GM19468 (cell line): ENCODE data around the gene RBX1.
"Not testable (repeated sequence)": the region's sequence is repeated elsewhere in the genome, so short reads cannot be mapped to it uniquely, and the experiment has no call there.

Source experiments
- ATAC-seq: cut with Tn5 transposase; IDR thresholded peaks from one replicate; pipeline ENCODE4 v1.9.1; 2021; ENCODE audit warnings: mild to moderate bottlenecking, moderate library complexity, moderate number of reproducible peaks; ENCODE audit not compliant: unreplicated experiment; ENCODE audit errors: extremely low read depth

The RBX1 gene

DNA sequence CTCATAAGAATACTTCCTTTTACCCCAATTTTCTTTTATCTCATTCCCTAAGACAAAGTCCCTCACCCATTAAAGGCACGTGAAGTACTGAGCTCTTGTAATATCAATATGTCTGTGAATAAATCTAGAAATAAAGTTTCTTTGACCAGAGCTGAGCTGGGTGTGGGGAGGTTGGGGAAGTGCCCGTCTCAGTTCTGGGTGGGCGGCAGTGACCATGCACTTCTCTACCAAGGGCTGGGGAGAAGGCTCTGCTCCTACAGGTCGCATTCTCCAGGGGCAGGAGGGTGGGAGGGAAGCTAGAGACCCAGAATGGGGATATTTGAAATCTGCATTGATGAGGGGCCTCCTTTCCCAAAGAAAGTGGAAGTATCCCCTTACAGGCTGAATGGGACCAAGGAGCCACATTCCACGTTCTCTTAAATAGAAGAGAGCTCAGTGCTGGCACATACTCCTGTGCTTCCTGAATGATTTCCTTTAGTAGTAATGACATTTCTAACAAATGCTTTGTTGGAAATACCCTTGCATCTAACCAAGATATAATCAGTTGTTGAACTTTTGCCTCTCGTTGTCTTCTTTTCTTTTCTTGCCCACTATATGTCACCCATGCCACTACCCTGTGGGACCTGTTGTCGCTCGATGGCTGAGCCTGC, 16.1 kb downstream of the RBX1 start:
- ATAC-seq, result no peak

DNA sequence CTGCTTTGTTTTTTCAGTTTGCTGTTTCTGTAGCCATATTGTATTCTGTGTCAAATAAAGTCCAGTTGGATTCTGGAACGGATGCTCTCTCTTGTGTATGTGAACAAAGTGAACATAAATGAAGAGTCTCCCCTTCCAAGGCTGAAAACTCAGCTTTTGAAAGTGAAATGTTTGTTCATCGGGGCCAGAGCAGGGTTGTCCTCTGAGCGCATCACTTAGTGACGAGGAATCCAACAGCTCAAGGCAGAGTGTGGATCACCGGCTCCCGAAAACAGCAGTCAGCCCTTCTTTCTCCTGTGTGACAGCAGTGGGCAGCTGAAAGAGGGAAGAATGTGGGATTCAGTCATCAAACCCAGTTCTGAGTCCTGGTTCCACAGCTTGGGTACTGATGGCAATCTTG, 21.4 kb downstream of the RBX1 start:
- ATAC-seq, result no peak

DNA sequence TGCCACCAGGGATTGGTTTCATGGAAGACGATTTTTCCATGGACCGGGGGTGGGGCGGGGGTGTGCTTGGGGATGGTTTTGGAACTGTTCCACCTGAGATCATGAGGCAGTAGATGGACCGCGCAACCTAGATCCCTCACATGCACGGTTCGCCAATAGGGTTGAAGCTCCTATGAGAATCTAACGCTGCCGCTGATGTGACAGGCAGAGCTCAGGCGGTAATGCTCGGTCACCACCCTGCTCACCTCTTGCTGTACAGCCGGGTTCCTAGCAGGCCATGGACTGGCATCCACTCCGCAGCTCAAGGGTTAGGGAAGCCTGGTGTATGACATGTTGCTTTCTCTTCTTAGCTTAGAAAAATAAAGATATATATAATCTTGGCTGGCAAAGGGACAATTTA, 22.0 kb downstream of the RBX1 start:
- ATAC-seq, result no peak

GRCh38 chr22:40975366-40975765, 24.2 kb downstream of the RBX1 start:
- no peak for ATAC-seq

DNA sequence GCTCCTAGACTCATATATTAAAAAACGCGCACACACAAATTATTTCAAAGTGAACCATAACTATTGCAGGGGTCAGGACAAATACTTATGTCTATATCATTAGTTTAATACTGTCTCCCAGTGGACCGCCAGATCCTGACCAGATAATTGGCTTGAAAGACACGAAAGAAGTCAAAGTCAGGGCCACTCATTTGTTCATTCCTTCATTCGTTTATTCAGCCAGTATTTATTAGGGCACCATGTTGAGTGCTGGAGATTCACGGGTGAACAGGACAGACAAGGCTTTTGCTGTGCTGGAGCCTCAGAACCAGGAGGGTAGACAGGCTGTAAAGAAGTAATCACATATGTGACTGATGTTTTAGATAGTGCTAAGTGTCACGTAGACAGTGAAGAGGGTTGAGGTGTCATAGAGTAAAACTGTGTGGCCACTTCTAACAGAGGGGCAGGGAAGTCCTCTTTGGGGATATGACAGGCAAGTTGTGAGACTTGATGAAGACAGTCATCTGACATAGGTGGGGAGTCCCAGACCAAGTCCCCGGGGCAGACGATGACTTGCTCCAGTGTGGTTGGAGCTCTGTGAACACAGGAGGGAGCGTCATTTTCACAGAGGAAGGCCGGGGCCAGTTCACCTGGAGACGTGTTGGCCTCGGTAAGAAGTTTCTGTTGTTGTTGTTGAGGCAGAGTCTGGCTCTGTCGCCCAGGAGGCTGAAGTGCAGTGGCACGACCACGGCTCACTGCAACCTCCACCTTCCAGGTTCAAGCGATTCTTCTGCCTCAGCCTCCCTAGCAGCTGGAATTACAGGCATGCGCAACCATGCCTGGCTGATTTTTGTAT, 25.9 kb downstream of the RBX1 start:
- ATAC-seq, result no peak

DNA sequence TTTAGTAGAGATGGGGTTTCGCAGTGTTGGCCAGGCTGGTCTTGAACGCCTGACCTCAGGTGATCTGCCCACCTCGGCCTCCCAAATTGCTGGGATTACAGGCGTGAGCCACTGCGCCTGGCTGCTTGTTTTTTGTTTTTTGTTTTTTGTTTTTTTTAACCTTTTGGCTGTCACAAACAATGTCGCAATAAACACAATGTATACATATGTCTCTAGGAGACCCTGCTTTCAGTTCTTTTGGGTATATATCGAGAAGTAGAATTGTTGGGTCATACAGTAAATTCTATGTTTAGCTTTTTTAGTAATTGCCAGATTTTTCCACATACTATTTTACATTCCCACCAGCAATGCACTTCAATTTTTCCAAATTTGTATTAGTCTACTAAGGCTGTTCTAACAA, 28.0 kb downstream of the RBX1 start:
- no peak for ATAC-seq

GRCh38 chr22:40979871-40980270, 28.7 kb downstream of the RBX1 start:
- ATAC-seq, result no peak

- no peak for ATAC-seq
Measured at GRCh38 chr22:40982482-40983385, 31.6 kb downstream of the RBX1 start.

GRCh38 chr22:40991298-40991697, 40.1 kb downstream of the RBX1 start:
- ATAC-seq, result no peak

DNA sequence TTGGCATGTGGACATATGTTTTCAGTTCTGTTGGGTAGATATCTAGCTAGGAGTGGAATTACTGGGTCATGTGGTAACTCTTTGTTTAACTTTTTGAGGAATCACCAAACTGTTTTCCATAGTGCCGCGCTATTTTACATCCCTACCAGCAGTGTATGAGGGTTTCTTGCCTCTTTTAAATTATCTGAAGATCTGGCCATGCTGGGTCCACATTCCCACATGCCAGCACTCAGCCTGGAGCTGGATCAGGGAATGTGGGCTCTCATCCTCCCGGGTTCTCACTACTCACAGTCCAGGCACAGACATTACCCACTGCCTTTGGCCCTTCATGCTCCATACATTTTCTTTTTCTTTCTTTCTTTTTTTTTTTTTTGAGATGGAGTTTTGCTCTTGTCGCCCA, 44.6 kb downstream of the RBX1 start:
- ATAC-seq, result no peak

GRCh38 chr22:40997520-40997919, 46.3 kb downstream of the RBX1 start:
- ATAC-seq, result no peak

- no peak for ATAC-seq
Measured at GRCh38 chr22:41000040-41000565, 48.9 kb downstream of the RBX1 start.

GRCh38 chr22:41000941-41001721, 50.0 kb downstream of the RBX1 start:
- no peak for ATAC-seq

GRCh38 chr22:41001722-41002122, 50.5 kb downstream of the RBX1 start:
- no peak for ATAC-seq

DNA sequence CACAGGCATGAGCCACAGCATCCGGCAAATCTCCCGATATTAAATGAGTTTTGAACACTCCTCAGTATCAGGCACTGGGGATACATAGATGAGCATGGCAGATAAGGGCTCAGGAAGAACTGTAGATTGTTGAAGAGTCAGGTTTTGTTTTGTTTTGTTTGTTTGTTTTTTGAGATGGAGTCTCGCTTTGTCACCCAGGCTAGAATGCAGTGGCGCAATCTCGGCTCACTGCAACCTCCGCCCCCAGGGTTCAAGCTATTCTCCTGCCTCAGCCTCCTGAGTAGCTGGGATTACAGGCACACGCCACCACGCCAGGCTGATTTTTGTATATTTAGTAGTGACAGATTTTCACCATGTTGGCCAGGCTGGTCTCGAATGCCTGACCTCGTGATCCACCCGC, 51.2 kb downstream of the RBX1 start:
- ATAC-seq, result not testable (repeated sequence)

DNA sequence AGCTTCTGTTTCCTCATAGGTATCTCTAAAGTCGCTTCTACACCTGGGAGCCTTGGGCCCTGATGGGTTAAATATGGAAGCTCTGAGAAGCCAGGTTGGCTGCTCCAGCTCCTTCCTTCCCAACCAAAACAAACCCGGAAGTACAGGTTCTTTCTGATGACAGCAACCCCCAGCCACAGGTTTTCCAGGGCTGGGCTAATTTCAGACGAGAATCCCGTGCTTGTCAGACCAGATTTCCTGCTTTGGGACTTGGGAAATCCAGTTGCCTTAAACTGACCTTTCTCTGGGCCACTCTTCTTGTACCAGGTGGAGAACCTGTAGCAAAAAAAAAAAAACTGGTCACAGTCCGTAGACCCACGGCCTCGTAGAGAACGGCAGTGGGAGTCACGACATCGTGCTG, 51.9 kb downstream of the RBX1 start:
- no peak for ATAC-seq

DNA sequence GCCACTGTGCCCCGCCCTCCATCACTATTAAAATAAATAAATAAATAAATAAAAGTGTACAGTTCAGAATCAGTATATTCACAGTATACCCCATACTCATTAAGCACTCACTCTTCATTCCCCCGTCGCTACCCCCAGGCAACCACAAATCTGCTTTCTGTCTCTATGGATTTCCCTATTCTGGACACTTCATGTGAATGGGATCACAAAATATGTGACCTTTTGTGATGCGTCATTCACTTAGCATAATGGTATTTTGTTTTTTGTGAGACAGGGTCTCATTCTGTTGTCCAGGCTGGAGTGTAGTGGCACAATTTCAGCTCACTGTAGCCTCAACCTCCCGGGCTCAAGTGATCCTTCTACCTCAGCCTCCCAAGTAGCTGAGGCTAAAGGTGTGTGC, 52.8 kb downstream of the RBX1 start:
- ATAC-seq, result no peak

DNA sequence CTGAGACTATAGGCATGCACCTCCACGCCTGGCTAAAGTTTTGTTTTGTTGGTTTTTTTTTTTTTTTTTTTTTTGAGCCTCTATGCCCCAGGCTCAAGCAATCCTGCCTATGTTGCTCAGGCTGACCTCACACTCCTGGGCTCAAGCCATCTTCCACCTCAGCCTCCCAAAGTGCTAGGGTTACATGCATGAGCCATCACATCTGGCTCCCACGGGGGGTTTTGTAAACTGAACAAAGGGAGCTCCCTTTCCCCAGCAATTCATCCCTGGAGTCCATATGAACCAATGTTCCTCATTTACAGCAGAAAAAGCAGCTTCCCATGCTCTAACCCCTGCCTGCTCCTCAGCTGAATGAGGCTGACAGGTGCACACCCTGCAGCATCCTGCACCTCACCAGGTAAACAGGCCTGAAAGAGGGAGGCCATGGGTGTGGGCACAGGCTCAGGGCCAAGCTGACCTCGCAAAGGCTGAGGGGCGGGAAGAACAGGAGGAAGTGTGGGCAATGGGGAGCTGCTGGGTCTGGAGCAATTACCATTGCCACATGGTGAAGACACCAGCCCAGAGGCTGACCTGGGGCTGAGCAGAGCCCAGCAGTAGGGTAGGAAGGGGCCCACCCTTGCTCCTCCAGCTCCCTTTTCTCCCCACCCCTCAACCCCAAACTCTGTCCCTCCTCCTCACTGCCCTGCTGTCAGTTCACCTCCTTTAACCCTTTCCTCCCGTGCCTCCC, 58.2 kb downstream of the RBX1 start:
- no peak for ATAC-seq

- no peak for ATAC-seq
Measured at GRCh38 chr22:41015003-41015402, 63.8 kb downstream of the RBX1 start.
